GM19468 (cell line): ENCODE data around the gene PIK3C3.

Experiments used
- ATAC-seq: cut with Tn5 transposase; IDR thresholded peaks from one replicate; pipeline ENCODE4 v1.9.1; 2021; ENCODE audit warnings: mild to moderate bottlenecking, moderate library complexity, moderate number of reproducible peaks; ENCODE audit not compliant: unreplicated experiment; ENCODE audit errors: extremely low read depth

The PIK3C3 gene

DNA sequence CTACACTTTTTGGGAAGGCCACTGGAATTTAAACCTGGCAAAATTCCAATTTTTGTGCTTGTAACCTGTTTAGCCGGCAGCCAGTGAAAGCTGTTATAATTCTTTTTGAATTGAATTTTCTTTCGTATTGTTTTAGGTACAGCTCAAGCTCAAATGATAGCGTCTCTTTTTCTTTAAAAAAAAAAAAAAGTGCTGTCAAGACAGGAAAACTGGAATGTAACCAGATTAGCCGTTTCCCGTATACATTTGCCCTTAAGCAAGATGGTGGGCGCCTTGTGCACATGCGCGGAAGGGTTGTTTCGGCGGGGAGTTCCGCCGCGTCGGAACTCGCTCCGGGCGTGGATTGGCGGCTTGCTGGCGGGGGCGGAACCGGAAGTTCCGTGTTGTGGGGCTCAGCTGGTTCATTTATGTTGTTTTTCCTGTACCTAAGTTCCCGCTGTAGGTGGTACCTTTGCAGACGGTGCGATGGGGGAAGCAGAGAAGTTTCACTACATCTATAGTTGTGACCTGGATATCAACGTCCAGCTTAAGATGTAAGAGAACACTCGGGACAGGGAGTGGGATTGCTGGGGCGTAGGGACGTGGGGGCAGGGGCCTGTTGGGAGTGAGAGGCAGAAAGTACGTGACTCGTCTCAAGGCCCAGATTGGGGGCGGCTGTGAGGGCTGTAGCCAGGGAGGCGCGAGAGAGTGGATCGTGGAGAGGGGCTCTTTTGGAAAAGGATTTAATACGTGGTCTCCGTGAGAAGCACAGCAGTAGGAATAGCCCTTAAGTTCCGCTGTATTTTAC, at the start of gene PIK3C3:
TSS of gene PIK3C3 (plus strand) at position 408 of the 787 bp plus-strand sequence. CDS start at position 466, 58 bp downstream.
- peak; percentile 98 for ATAC-seq

- ATAC-seq: no peak
Observed at GRCh38 chr18:41905786-41906527, 49.1 kb upstream of the PIK3C3 start.

DNA sequence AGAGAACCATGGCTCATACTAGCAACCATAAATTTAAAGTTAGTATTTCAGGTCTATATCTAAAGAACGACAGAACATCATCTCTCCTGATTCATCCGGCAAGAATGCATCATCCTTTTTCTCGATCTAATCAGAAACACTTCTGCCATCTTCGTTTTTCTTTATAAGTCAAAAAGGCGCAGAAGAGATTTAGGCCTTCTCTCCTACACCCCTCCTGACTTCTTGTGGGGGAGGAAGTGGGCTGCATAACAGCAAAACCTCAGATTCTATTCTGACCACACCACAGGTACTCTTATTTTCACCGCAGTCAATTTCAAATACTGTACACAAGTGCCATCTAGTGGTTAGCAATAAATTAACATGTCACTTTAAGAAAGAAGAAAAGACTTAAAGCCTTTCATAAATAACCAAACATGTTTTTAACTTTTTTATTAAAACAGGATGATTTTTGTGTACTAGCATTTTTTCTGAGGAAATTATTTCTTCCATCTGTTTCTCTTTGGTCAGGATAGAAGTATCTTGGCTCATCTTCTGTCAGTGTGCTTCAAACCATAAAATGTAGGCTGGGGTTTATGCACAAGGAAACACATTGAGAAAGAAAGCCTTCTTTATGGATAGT, 48.4 kb upstream of the PIK3C3 start:
- ATAC-seq: peak; percentile 92

GRCh38 chr18:41917181-41917580, 37.9 kb upstream of the PIK3C3 start:
- ATAC-seq: no peak

GRCh38 chr18:41921770-41922169, 33.3 kb upstream of the PIK3C3 start:
- ATAC-seq: no peak

DNA sequence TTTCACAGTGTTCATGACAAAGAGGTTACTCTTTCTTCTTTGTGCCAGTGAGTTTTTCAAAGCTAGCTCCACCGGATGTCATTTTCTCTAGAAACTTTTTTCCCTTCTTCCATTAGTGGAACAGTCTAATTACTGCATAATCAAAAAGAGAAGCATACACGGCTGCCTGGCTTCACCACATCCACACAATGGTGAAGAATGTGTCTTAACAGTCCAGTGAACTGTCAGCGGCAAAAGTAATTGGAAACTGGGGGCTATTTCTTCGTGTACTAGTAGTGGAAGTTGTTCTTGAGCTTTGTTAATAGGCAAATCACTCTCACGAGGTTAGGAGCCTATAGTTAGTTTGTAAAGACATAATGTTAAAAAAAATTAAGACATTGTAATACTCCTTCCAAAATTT, 32.9 kb upstream of the PIK3C3 start:
- ATAC-seq: no peak

- ATAC-seq: no peak
Observed at GRCh38 chr18:41922841-41923240, 32.2 kb upstream of the PIK3C3 start.

- ATAC-seq: no peak
Observed at GRCh38 chr18:41923446-41923845, 31.6 kb upstream of the PIK3C3 start.

GRCh38 chr18:41928581-41928980, 26.5 kb upstream of the PIK3C3 start:
- ATAC-seq: no peak

DNA sequence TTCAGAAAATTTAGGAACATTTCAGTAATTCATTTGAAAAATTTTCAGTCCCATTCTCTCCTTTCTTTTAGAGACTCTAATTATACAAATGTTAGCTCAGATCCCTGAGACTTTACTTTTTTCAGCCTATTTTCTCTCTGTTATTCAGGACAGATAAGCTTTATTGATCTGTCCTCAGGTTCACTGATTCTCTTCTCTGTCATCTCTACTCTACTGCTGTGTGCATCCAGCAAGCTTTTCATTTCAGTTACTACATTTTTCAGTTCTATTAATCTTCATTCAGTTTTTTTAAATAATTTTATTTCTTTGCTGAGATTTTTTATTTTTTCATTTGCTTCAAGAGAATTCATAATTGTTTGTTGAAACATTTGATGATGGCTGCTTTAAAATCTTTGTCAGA, 22.1 kb upstream of the PIK3C3 start:
- ATAC-seq: no peak

DNA sequence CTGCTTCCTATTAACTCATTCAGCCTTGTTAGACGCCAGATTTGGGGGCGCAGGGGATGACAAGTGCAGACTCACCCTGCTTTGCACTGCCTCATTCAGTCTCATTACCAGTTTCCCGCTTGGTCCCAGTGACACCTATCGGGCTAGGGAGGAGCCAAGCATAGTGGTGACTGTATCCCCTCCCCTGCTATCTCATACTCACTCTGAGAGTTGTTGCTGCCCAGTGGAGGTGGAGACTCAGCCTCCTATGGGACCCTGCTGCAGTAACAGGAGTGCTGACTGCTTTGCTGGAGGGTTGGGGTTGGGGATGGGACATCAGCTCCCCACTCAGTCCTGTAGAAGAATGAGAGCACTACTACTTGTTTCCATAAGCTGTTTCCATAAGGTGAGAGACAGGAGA, 21.3 kb upstream of the PIK3C3 start:
- ATAC-seq: no peak

DNA sequence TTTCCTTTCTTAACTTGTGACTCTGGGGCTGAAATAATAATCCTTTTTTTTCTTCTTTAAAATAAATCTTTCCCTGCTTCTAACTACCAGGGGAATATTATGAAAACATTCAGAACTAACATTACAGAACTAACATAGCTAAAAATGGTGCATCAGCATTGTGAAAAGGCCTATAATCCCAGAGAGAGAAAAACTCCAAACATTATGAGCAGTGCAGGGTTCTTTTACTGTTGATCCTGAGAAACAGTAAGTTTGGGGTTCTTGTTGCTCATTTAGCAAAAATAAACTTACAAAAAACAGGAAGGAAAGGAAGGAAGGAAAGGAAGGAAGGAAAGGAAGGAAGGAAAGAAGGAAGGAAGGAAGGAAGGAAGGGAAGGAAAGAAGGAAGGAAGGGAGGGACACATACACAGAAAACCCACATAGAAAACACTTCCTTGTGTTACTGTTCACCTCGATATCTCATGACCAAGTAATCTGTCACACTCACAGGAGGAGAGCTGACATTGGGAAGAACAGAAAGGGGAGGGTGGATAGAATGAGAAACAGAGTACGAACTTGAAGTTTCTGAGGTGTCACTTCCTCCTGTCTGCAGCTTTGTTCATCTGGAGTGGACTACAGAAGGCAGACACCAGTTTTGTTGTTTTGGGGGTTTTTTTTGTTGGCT, 18.4 kb upstream of the PIK3C3 start:
- no peak for ATAC-seq

GRCh38 chr18:41938445-41938844, 16.6 kb upstream of the PIK3C3 start:
- no peak for ATAC-seq

GRCh38 chr18:41939326-41939725, 15.7 kb upstream of the PIK3C3 start:
- no peak for ATAC-seq

- ATAC-seq: no peak
Observed at GRCh38 chr18:41940506-41941215, 14.4 kb upstream of the PIK3C3 start.

DNA sequence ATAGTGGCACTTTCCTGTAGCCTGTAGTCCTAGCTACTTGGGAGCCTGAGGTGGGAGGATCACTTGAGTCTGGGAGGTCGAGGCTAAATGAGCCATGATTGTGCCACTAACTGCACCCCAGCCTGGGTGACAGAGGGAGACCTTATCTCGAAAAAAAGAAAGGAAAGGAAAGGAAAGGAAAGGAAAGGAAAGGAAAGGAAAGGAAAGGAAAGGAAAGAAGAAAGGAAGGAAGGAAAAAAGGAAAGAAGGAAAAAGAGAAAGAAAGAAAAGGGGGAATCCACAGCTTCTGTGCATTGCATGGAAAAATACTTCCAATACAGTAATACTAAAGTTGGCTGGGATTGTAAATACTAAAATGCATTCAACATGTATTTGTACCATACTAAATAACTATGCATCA, 12.8 kb upstream of the PIK3C3 start:
- no peak for ATAC-seq

GRCh38 chr18:41948544-41949110, 6.4 kb upstream of the PIK3C3 start:
- ATAC-seq: no peak

- no peak for ATAC-seq
Observed at GRCh38 chr18:41949206-41949920, 5.7 kb upstream of the PIK3C3 start.

DNA sequence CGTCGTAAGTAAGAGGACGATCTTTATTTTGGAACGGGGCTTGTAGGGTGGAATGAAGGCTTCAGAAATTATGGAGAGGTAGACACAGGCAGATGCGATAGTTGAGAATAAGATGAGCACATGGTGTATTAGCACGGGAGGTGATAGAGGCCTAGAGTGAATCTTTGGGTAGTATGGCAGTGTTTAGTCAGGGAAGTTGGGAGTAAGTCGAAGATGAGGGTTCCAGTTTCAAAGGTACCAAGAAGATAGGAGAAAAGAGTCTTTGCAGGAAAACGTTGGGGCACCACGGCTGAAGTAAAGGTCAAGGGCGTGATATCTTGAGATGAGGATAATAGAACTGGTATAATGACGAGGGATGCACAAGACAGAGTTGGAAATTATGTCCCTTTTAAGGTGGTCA, 654 bp downstream of the PIK3C3 start:
- ATAC-seq: no peak
